SU-DHL-6 (cell line): ENCODE measurements around the gene DHRS12.

Experiments
- CTCF ChIP-seq: fragments of 200-600 bp; sonication (generic); IDR thresholded peaks from one replicate; pipeline ENCODE4 v1.5.1; 2017; ENCODE audit warnings: antibody characterized with exemption, mild to moderate bottlenecking, low read length, moderate library complexity; ENCODE audit not compliant: insufficient read depth, poor library complexity, severe bottlenecking
- EZH2phosphoT487 ChIP-seq: fragments of 200-600 bp; sonication (generic), shearing (Covaris generic); conservative IDR thresholded peaks from 2 replicates; pipeline ENCODE4 v1.6.1; 2018; ENCODE audit warnings: mild to moderate bottlenecking, antibody characterized with exemption, low read length, moderate library complexity, mixed read lengths

- no peak for TF ChIP-seq CTCF
- no peak for TF ChIP-seq EZH2phosphoT487
Measured at GRCh38 chr13:51739027-51739764, 64.8 kb downstream of the DHRS12 start.
